ENCODE results near the gene AQP1.

Gene AQP1

DNA sequence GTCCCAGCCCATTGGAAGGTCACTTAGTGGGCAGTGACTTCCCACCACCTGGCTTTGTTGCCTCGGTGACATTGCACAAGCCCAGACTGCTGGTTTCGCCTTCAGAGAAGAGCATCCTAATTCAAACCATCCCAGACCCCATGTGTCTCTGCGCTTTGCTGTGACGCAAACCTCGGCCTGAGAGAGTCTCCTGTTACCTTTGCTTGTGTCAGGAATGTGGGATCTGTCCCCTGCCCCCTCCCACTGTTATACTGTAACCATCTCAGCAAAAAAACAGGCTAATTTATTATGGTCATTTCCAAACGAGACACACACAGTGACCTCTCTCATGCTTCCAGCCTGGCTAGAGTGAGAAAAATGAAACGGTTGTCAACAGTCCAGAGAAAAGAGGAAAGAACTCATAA, 25.0 kb upstream of the AQP1 start:
- no peak for DNase-seq

DNA sequence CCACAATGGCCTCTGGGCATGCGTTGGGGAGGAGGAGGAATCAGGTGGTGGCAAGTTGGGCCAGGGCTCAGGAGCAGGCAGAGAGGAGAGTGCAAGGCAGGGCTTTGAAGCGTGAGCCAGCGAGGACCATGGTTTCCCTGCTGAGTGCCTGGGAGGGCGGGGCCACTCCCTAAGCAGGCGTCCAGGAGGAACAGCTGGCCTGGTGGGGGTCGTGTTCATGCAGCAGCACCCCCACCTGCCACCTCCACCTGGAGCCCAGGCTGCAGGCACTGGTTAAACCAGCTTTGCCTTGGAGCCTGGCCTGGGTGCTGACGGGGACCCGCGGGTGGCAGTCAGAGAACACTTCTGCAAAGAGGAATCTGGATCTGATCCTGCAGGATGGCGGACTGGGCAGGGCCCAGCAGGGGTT, 24.2 kb upstream of the AQP1 start:
- no peak for DNase-seq

DNA sequence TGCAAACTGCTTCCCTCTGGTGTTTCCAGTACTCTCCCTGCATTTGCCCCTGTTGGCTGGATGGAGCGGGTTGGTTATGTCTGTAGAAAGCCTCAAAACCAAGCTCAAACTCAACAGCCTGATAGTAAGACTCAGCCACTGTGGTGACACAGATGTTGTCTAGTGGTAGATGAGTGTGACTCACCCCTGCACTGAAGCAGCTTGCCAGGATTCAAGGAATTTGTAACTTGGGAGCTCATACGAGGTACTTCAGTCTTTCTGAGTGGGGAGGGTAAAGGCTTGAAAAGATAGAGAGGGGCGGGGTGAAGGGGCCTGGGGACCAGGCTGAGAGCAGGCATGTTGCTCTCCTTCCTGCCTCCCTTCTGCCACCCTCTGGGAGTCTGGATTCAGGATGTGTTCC, 22.9 kb upstream of the AQP1 start:
- DNase-seq: no peak

DNA sequence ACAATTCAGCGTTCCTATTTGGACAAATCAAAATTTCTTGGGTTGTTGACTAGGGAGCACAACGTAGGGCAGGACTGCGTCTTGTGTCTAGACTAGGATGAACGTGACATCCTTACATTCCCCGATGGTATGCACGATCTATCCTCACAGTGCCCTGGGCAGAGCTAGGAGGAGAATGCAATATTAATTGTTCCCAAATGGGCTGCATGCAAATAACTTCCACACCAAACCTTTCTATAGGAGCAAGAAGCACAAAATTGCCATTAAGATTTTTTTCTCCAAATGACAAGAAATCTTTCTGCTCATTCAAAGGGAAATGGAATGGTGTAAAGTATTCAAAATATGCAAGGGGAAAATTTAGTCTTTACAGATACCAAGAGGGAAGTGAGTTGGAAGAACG, 21.4 kb upstream of the AQP1 start:
- no peak for DNase-seq

DNA sequence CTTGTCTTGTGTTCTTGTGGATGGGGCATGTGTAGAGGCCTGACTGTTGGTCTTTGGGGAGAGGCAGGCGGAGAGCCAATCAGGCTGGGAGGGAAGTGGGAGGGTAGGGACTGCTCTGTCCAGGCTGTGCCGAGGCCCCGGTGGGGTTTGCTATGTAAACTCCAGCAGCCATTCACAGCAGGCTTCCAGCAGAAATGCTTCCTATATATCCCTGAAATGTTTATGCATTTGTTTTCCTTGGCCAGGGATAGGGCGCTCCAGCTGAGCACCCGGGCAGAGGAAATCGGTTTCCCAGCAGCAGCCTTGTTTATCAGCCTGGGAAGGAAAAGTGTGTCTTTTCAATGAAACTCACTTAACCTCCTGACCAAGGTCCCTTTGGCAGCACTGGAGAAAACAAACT, 18.3 kb upstream of the AQP1 start:
- DNase-seq: no peak

DNA sequence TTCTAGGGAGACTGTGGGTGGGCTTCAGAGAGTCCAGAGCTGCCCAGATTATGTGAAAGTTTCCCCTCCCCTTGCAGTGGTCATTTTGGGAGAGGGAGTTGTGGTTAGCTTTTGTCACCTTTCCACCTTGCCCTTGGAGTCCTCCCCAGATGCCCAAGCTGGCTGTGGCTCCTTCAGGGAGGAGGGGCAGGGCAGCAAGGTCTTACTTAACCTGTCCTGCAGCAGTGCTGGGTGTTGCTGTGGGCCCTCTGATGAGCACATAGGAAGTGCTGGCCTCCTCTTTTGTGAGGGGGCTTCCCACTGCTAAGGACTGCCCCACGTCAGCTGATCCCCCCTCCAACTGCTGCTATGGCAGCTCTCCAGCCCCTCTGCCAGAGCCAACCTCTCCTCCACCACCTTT, 17.6 kb upstream of the AQP1 start:
- no peak for DNase-seq

DNA sequence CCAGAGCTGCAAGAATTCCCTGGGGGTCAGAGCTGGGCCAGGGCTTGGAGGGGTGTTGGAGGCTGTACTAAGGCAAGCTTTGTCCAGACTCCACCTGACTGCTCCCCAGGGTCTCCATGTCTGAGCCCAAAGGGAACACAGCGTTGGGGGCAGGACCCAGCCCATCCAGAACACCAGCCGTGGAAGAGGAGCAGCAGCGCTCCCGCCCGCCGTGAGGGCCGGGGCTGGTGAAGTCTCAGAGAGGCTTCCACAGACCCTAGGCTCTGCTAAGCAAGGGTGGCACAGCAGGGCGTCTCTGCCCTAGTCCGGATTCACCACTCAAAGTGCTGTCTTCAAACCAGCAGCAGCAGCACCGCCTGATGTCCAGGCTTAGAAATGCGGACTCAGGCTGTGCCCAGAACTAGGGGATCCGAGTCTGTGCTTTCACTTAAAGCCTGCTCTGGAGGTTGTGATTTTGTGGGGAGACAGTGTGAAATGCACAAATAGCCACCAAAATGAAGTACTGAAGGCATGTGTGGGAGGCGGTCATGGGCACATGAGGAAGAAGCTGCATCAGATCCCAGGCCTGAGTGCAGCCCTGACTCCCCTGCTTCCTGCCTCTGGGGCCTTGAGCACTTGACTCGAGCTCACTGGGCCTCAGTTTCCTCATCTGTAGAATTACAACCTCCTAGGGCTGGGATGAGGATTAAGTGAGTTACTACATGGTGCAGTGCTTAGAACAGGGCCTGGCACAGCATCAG, 16.6 kb upstream of the AQP1 start:
- no peak for DNase-seq

DNA sequence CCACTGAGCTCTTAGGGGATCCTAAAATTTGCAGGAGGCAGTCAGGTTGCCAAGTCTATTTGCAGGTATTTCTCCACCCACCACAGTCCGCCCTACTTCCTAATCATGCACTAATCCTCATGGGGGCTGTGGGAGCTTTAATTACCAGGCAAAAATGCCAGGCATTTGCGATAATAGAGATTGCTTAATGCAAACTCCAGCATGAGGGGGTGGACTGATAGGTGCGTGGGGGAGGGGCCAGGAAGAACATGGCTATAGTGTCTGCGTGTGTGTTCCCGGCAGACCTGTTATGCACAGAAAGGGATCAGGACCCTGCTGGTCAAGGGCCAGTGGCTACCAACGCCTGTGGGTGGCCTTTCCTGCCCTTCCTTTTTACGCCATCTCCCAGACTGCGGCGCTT, 15.6 kb upstream of the AQP1 start:
- DNase-seq: no peak

DNA sequence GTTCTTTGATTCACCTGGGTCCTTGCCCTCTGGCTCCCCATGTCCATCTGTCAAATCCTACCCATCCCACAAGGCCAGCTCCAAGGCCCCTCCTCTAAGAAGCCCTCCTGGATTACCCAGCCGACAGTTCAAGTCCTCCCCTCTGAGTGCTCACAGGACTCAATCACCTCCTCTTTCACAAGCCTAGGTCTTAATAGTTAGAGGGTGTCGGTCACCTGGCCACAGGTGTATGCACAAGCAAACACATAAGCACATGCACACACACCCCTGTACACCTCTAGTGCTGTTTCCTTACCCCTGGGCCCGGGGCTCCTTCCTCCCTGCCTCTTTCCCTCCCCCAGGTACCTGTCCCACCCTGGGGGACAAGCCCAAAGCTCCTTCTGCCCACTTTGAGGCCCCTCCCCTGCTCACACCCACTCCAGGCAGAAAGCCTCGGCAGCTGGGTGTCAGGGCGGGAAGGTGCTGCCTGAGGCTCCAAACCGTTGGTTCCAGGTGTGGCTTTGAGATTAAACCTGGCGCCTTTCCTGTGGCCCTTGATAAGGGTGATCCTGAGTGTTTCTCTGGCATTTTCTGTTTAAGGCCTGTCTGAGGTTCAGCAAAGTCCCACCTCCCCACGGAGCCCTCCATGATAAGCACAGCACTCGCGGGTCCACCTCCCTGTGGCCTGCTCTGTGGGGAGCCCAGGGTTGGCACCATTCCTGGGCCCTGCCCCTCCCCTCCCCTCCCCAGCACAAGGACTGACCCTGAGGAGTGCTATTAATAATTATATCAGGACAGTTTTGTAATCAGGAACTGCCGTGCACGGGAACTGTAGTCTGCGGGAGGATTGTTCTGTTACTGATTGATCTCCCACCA, 14.6 kb upstream of the AQP1 start:
- no peak for DNase-seq

DNA sequence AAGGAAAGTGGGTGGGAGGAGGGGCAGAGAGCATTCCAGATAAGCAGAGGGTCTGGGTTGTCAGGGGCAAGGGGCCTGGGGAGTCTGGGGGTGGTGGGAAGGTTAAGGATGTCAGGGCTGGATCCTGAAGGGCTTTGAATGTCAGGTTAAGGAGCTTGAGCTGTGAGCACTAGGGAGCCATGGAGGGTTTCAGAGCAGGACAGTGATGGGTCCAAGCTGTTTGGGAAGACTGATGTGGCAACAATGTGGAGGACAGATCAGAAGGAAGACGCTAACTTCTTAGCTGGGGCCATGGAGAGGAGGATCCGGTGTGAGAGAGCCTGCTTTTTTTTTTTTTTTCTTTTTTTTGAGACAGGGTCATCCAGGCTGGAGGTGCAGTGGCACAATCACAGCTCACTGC, 13.9 kb upstream of the AQP1 start:
- DNase-seq: no peak

DNA sequence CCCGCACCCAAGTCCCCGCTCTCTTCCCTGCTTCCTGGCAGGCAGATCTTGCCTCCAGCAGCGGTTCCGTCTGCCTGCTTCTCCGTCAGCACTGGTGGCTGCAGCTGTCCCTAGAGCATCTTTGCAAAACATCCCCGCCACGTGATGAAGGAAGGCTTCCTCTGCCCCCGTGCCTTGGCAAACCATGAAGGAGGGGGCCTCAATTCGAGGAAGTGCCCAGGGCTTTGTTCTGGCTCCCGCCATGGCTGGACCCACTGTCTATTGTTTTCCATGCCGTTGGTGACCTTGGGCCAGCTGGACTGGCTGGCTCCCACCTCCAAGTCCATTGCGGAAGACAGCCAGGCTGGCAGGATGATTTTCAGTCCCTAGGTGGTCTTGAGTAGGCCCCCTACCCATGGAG, 13.2 kb upstream of the AQP1 start:
- no peak for DNase-seq

DNA sequence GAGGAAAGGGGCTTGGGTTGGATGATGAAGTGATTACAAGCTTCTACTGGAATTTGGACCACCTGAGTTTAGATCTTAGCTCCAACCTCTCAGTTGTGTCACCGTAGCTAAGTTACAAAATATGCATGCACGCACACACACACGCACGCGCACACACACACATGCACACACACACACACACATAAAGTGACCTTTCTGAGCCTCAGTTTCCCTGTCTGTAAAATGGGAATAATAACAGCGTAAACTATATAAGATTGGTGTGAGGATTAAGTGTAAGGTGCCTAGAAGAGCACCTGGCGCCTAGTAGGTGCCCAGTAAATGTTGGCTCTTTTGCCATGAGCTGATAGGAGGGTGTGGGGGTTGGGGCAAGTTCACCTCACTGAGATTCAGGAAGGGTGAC, 12.6 kb upstream of the AQP1 start:
- no peak for DNase-seq

DNA sequence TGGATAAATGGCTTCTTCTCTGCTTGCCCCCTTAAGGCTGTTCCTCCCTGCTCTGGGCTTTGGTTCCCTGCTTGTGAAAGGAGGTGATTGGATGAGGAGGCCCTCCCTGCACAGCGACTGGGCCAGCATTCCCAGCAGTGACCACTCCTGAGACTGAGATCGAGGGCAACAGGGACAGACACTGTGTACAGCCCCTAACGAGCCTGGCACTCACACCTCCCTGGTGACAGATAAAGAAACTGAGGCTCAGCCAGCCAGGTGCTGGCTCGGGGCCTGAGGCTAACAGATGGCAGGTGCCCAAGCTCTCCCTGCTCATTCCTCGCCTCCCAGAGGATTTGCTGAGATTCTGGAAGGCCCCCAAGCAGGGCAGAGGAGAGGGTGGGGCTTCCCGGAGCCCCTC, 12.0 kb upstream of the AQP1 start:
- no peak for DNase-seq

DNA sequence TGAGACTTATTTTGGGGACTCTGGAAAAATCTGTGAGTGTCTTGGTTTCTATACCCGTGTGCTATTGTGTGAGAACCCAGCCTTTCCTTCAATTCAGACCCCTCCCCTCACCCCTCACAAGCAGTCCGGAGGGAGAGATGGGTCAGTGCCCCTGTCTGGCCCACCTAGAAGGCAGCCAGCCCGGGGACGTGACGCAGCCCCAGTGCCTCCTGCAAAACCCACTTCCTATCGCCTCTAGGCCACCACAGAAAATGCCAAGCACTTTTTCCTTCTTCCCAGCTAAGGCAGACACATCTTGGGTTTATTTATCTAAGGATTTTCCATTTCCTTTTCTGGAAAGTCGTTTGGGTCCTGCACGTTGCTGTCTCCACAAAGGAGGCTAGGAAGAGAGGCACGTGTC, 11.6 kb upstream of the AQP1 start:
- DNase-seq: no peak

DNA sequence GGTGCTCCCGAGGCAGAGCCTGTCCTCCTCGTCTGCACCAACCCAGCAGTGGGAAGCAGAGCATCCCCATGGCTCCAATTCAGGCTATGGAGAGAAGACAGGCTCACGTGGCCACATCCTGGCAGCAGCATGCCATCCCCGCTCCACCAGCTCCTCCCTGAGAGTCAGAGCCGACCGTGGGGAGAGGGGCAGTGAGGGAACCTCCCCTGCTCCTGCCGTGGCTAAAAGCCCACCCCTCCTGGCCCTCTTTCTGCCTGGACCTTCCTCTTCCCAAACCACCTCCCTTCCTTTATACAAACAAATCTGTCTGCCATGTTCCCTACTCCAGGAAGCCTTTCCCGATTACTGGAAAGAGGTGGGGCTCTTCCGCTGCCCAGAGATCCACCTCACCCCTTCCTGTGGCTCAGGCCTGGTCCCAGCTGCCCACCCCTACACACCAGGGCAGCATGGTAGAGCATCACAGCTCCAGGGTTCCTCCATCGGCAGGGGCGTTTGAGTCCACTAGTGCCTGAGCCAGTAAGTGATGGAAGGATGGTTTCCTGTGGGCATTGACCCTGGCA, 10.8 kb upstream of the AQP1 start:
- DNase-seq: no peak

DNA sequence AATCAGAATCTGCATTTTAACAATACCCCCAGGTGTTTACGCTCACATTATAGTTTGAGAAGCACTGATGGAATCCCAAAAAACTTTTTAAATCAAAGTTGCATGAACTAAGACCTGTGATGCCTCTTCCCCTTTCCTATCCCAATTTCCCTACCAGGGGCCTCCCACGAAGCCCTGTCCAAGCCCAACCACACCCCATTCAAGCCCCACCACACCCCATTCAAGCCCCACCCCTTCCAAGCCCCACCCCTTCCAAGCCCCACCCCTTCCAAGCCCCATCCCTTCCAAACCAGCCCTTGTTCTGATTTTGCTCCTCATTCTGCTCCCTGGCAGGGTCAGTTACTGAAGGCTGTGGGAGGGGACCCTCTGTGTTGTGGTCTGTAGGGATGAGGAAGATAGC, 9.8 kb upstream of the AQP1 start:
- no peak for DNase-seq

DNA sequence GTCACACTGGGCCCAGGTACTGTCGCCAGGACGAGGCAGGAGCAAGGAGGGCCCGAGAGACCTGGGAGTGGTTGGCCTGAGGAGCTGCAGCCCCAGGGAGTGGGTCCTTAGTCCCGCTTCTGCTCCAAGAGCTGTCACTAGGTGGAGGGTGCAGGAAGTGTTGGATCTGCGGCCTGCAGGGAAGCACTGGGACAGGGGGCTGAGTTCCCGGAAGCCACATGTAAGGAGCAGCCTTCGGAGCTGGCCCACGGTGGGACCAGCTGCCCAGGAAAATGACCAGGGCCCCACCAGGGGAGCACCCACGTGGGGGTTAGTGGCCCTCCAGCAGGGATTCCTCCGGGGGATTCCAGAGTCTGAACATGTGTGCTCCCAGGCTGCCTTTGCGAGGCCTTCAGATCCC, 9.2 kb upstream of the AQP1 start:
- no peak for DNase-seq

DNA sequence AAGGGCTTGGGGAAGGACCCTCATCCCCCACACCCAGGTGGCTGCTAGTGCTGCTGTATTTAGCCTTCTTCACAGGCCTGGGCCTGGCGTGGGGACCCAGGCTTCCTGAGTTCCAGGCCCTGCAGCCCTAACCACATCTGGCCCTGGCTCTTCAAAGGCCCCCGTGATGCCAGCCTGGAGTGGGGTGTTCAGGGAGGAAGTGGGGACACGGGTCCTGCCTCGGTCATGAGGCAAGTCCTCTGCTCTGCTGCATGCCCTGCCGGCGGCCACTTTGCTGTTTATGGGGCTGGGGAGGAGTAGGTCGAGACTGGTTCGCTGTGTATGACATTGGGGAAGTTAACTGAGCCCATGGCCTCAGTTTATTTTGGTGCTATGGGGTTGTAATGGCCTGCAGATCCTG, 8.5 kb upstream of the AQP1 start:
- no peak for DNase-seq

DNA sequence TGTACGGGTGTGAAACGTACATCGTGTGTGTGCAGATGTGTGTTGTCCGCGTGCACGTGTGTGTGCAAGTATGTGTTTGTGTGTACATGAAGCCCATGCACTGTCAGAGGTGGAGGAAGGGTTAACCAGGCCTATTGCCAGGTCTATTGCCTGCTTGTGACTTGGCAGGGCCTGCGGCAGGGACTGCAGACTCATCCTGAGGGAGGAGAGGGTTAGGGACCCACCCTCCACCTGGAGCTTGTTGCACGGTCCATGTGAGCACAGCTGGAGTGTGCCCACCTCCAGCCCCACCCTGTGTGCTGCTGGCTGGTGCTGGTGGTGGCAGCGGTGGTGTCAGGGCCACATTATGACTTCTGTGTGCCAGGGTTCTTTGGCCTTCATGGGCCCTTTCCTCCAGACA, 7.1 kb upstream of the AQP1 start:
- DNase-seq: no peak

DNA sequence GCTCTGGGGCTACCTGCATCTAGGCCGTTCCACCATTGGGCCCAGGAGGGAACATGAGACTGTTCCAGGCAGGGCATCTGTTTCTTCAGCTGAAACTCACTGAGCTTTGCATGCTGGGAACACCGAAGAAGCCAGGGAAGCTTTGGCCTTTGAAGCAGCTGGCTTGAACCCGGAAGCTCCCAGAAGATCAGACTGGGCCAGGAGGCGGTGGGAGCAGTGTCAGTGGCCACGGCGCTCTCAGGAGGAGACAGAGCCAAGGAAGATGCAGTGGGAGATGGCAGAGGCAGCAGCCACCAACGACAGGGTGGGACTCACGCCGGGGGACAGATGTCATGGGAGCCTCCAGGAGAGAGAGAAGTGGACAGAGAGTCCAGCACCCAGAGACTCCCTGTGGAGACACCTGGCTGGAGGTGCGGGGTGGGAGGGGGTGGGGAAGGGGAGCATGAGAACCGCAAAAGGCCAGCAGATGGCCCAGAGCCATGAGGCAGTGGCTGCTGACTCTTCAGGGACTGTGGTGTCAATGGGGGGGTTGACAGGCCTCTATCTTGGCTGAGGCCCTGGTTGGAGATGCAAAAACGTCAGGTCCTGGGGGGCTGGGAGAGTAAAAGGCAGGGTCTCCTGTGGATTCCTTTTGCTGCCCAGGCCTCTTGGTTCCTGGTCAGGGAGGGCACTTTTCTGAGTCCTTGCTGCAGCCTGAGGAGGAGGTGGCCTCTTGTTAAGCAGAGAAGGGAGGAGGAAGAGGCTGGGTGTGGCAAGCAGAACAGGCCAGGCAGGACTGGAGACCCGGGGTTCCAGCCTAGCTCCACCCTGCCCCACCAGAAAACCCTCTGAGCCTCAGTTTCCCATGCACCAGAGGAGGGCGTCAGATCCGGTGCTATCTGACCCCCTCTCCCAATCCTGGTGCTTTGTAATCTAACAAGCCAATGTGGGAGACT, 6.3 kb upstream of the AQP1 start:
- DNase-seq: no peak

DNA sequence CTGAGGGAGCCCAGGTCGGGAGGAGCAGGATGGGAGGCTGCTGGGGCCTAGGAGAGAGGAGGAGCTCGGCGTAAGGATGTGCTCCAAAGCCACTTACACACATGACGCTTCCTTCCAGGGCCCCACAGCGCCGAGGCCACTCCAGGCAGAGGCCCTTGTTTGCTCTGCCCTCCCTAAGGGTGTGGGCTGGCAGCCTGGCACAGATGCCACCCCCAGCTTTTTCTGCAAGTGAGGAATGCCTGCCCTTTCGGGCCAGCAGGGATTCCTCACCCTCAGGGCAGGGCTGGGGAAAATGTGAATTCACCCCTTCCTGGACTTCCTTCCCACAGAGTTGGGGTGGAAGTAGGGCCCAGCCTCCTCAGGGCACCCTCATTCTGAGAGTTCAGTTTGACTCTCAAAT, 5.6 kb upstream of the AQP1 start:
- no peak for DNase-seq

DNA sequence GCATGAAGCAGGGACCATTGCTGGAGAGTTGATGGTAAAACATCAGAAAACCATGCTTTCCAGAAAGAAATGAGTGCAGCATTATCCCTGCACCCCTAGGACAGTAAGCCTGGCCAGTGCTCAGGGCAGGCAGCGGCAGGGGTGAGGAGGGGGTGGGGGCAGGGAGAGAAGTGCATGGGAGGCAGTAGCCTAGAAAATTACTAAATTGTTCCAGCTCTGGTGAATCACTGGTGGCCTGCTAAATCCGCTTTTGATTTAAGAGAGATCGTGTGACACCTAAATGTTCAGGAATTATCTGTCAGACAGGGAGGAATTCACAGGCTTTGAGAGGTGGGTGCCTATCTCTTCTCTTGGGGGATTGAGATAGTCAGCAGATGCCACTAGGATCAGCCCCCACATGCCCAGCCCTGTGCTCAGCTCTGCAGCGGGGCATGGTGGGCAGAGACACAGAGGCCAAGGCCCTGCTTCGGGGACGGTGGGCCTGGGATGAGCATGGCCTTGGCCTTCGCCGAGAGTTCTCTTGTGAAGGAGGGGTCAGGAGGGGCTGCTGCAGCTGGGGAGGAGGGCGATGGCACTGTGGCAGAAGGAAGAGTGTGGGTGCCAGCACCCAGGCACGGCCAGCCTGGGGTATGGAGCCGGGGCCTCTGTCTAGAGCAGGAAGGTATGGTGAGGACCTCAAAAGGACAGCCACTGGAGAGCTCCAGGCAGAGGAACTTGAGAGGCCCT, 5.0 kb upstream of the AQP1 start:
- DNase-seq: no peak

Data from stimulated activated CD4-positive, alpha-beta T cell treated with anti-CD3 and anti-CD28 coated beads, Interleukin-12 subunit alpha, Interleukin-12 subunit beta, amount 100 ng/mL, for 4 hours (primary cell).